GM18870 (cell line): ENCODE measurements around the gene PTPRN.

Experiments used
- ATAC-seq: cut with Tn5 transposase; IDR thresholded peaks from one replicate; pipeline ENCODE4 v1.9.1; 2021; ENCODE audit warnings: moderate library complexity; ENCODE audit not compliant: unreplicated experiment

Gene PTPRN

DNA sequence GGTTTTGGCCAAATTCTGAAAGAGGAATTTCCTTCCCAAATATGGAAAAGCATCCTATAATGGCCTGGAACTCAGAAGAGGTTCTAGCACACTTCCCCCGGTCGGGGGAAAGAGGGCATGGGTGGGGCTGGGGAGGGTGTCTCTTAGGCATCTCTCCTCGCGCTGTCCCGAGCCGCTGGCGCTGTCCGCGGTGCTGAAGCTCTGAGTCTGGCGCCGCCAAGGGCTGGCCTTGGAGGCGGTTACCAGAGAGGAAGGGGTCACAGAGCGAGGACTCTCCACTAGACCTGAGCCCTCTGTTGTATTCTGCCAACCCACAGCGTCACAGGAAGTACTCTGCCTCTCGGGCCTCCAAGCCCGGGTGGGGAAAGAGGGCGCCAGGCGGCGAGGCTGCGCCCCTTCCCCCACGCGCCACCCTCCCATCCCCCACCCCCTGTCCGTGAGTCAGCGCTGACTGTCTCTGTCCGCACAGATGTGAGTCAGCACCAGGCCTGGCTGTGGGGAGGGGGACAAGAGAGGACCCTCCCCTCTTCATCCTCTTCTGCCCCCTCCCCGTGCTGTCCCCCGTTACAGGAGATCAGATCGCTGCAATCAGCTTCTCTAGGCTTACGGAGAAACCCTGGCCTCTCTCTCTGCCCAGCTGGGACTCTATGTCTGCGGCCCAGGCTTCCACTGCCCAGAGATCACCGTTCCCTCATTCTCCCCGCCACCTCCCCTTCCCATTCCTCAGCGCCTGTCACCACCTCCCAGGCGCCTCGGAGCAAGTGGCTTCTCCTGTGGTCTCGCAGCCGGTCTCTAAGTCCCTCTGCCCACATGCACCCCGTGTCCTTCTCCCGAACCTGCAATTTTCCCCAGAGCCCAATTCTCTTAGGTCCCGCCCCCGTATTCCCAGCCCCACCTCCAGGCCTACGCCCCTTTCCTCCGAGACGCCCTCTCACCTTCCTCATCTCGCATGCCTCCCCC lies 779 bp downstream of the PTPRN start:
- no peak for ATAC-seq

DNA sequence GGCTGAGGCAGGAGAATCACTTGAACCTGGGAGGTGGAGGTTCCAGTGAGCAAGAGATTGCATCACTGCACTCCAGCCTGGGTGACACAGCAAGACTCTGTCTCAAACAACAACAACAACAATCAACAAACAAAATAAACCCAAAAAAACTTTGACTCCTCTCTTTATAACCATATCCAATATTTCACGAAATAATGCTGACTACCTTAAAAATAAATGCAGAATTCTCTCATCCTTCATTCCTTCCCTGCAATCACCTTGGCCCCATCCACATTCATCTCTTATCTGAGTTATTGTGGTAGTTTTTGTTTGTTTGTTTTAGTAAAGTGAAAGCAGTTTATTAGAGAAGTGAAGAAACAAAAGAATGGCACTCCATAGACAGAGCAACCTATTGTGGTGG lies 3.2 kb downstream of the PTPRN start:
- ATAC-seq, result no peak

- no peak for ATAC-seq
Measured at GRCh38 chr2:219304223-219304622, 5.0 kb downstream of the PTPRN start.

DNA sequence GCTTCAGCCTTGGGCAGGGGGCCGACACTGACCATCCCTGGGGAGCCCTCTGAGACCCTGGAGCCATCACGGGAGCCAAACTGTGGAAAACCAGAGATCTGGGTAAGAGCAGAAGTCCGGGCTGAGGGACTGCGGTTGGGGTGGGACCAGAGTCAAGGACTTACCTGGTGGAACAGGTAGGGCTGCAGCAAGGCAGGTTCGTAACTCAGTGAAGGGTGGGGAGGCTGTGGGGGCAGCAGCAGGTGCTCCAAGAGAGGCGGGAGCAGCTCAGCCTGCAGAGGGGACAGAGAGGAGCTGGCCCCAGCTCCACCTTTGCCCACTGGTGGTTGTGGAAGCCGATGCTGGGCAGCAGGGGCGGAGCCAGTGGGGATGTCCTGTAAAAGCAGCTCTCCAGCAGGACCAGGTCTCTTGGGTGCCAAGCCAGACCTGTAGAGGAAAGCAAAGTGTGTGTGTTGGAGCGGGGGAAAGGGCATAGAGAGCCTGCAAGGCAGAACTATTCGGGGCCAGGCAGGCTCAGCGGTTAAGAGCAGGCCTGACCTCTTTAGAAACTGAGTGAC lies 6.7 kb downstream of the PTPRN start:
- no peak for ATAC-seq

- ATAC-seq, result no peak
Measured at GRCh38 chr2:219300022-219300421, 9.2 kb downstream of the PTPRN start.

DNA sequence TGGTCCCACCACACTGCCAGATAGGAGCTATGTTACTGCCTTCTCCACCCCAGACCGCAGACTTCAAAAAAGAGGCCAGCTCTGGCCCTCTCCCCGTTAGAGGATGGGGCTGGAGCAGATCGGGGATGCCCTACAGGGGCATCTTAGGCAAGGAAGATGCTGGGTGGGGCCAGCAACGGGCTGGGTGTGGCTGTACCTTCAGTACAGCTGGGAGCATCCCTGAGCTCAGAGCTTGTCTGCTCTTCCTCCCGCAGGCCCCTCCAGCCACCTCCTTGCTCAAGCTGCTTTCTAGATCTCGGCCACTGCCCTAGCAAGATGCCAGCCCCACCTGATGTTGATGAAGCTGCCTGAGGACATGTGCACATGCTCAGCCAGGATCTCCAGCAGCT lies 9.8 kb downstream of the PTPRN start:
- ATAC-seq, result no peak

- ATAC-seq, result peak; percentile 54
Measured at GRCh38 chr2:219298759-219299371, 10.3 kb downstream of the PTPRN start.

DNA sequence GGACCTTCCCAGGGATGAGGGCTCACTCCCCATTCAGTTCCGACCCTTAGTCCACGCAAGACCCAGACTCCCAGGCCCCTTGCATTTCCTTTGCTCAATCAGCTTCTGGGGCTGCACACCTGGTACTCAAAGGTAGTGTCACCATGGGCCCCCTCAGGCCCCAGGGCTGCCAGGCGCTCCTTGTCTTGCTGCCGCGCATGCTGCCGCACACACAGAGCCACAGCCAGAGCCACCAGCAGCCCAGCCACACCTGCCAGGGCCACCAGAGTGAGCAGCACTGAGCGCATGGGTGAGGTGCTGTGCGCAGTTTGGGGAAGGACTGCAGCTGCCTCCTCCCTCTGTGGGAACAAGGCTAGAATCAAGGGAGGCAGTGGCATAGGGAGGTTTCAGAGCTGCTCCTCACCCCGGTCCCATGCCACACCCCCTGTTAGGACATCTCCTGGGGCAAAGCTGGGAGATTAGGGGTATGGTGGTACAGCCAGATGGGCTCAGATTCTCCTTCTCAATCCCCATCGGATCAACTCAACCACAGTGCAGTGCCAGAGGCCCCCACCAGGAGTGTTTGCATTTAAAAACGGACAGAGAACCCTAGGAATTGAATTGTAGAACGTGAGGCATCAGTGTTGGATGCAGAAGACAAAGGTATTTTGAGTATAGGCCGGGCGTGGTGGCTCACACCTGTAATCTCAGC lies 11.3 kb downstream of the PTPRN start:
- no peak for ATAC-seq

DNA sequence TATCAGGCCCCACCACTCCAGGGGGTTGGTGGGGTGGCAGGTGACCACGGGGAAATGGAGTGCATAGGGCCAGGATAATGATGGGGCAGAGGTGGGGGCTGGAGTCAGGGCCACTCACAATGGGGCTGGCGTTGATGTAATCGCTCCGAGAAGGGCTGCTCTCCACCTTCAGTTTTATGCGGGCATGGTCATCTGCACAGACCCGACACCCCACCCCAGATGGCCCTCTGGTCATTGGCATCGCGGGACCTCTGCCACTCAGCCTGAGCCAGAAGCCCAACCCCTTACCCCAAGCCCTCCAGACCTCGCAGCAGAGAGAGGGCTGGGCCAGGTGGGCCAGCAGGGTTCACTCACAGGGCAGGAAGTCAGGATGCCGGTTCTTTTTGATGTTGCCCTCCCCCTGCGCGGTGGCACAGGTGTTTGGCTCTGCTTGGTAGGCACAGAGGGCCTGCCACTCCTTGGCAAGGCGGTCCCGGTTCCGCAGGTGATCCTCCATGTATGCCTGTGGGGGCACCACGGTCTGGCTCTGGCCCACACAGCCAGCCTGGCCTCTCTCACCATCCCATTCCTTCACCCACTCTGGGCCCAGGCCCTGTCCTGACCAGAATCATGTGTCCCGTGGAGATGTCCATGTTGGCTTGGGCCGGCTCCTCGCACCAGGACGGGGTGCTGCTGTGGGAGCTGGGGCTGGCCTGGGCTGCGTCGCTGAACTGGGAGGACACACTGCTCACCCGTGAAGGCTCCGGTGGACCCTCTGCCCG lies 12.4 kb downstream of the PTPRN start:
- ATAC-seq, result no peak

GRCh38 chr2:219296142-219296541 lies 13.1 kb downstream of the PTPRN start:
- ATAC-seq, result no peak

- peak; percentile 67 for ATAC-seq
Measured at GRCh38 chr2:219294356-219295351, 14.5 kb downstream of the PTPRN start.

GRCh38 chr2:219293736-219294231 lies 15.4 kb downstream of the PTPRN start:
- no peak for ATAC-seq

DNA sequence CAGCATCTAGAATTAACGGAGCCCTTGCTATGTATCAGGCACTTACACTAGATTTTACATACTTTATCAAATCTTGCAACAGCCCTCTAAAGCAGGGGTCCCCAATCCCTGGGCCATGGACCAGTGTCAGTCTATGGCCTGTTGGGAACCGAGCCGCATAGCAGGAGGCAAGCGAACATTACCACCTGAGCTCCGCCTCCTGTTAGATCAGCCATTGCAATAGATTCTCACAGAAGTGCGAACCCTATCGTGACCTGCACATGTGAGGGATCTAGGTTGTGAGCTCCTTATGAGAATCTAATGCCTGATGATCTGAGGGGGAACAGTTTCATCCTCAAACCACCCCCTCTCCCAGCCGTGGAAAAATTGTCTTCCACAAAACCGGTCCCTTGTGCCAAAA lies 16.6 kb downstream of the PTPRN start:
- no peak for ATAC-seq

DNA sequence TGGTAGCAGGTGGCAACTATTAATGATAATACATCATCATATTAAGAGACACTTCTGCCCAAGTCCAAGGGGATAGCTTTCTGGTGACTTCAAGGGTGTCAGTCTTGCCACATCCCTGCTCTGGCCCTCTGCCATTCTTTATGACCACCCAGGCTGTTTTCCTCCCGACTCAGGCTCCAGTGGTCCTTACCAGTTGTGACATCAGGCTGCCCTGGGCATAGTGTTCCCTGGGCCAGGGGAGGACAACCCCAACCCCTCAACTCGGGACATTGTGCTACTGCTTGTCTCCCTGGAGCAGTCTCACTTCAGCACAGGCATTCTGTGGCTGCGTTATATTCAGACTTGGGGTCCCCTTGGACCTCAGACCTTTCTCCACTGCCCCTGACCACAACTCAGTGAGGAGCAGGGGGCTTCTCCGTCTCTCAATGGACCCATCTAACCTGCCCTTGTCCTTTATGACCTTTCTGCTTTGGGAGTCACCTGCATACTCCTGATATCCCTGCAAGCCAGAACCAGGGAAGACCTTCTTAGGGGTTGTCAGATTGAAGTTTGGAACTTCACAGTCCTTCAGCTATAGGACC lies 17.2 kb downstream of the PTPRN start:
- no peak for ATAC-seq

GRCh38 chr2:219291394-219291793 lies 17.8 kb downstream of the PTPRN start:
- no peak for ATAC-seq

GRCh38 chr2:219290381-219291171 lies 18.6 kb downstream of the PTPRN start:
- ATAC-seq, result no peak

- no peak for ATAC-seq
Measured at GRCh38 chr2:219289537-219290361, 19.5 kb downstream of the PTPRN start.
